Choroid plexus epithelial cell (primary cell): ENCODE measurements around the gene B4GALT1.
A peak's percentile ranks its signal among the peaks of the same experiment; 100 is the strongest.
"Not testable (repeated sequence)": the region's sequence is repeated elsewhere in the genome, so short reads cannot be mapped to it uniquely, and the experiment has no call there.

Experiments used
- DNase-seq: peaks from one replicate; pipeline ENCODE4 v3.0.0-alpha.2; 2010; ENCODE audit warnings: low read depth
- H3K4me3 ChIP-seq: 2 replicates; pipeline ENCODE4 v1.5.1; 2011; ENCODE audit warnings: low read depth, mild to moderate bottlenecking, control low read depth, low read length, moderate library complexity
- TF ChIP-seq, protein P1 (sequence below): conservative IDR thresholded peaks from 2 replicates; pipeline ENCODE4 v1.5.1; 2011; ENCODE audit warnings: low read depth, mild to moderate bottlenecking, control low read depth, inconsistent platforms, low read length, moderate library complexity

Gene B4GALT1

GRCh38 chr9:33099754-33100153 is 67.4 kb downstream of the B4GALT1 start:
- TF ChIP-seq, protein P1, sequence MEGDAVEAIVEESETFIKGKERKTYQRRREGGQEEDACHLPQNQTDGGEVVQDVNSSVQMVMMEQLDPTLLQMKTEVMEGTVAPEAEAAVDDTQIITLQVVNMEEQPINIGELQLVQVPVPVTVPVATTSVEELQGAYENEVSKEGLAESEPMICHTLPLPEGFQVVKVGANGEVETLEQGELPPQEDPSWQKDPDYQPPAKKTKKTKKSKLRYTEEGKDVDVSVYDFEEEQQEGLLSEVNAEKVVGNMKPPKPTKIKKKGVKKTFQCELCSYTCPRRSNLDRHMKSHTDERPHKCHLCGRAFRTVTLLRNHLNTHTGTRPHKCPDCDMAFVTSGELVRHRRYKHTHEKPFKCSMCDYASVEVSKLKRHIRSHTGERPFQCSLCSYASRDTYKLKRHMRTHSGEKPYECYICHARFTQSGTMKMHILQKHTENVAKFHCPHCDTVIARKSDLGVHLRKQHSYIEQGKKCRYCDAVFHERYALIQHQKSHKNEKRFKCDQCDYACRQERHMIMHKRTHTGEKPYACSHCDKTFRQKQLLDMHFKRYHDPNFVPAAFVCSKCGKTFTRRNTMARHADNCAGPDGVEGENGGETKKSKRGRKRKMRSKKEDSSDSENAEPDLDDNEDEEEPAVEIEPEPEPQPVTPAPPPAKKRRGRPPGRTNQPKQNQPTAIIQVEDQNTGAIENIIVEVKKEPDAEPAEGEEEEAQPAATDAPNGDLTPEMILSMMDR = no peak
- DNase-seq = no peak

GRCh38 chr9:33097192-33097591 is 69.9 kb downstream of the B4GALT1 start:
- no peak for DNase-seq
- H3K4me3 ChIP-seq = no peak overlapping the region
- TF ChIP-seq, protein P1 = no peak

More at GRCh38 chr9:33099754-33100153, 67.4 kb downstream of the B4GALT1 start:
- no peak overlapping the region for H3K4me3 ChIP-seq

GRCh38 chr9:33092634-33093033 is 74.5 kb downstream of the B4GALT1 start:
- TF ChIP-seq, protein P1 = no peak
- no peak for DNase-seq
- no peak overlapping the region for H3K4me3 ChIP-seq

DNA sequence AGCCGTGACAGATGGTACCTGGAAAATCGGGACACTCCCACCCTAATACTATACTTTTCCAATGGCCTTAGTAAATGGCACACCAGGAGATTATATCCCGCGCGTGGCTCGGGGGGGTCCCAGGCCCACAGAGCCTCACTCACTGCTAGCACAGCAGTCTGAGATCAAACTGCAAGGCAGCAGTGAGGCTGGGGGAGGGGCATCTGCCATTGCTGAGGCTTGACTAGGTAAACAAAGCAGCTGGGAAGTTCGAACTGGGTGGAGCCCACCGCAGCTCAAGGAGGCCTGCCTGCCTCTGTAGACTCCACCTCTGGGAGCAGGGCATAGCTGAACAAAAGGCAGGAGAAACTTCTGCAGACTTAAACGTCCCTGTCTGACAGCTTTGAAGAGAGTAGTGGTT is 81.5 kb downstream of the B4GALT1 start:
- not testable (repeated sequence) for H3K4me3 ChIP-seq, DNase-seq

DNA sequence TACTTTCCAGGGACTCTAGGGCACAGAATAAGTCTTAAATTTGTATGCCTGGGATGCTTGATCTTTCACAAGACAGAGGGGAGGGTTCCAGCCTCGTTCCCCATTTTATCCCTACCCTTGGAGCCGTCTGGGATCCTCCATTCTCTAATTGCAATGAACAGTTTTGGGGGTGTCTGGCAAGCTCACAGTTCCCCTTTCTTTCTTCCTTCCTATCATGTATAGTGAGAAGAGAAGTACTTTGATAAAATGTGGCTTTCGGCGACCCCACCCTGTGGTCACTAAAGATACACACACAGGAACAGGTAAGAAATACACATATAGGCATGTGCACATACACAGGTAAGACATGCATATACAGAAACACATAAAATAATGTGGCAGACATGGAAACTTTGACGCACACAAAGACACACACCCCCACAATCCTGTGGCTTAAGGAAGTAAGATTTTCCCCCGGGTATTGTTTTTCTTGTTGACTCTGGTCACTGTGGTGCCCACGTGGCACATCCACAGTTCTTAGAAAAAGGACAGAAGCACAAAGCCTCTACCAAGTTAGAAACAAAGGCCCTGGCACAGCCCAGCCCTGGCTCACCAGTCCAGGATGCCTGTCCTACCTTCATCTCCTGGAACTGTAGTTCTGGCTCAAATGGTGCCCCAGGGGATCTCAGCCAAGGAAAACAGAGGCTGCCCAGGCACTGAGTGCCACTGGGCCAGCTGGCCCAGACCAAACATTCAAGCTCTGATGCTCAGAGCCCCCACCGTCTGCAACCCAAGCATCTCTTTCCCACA is 84.4 kb downstream of the B4GALT1 start:
- TF ChIP-seq, protein P1 = no peak
- H3K4me3 ChIP-seq = no peak overlapping the region
- no peak for DNase-seq

DNA sequence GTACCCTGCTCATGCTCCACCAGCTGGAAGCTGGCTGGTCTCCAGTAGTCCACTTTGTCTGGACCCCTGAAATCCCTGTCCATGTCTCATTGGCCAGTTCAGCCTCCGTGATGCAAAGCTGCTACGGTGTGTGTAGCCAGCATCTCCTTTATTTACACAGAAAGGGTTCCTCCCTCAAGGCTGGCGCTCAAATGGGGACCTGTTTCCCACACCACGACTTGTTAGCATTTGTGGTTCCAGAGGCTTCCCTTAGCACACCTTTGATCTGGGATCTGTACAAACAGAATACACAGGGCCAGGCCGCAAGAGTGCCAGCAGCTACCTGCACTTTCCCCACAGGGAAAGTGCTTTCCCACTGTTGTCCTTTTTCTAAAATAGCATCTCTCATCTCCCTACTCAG is 85.0 kb downstream of the B4GALT1 start:
- TF ChIP-seq, protein P1 = no peak
- no peak for DNase-seq
- no peak overlapping the region for H3K4me3 ChIP-seq

DNA sequence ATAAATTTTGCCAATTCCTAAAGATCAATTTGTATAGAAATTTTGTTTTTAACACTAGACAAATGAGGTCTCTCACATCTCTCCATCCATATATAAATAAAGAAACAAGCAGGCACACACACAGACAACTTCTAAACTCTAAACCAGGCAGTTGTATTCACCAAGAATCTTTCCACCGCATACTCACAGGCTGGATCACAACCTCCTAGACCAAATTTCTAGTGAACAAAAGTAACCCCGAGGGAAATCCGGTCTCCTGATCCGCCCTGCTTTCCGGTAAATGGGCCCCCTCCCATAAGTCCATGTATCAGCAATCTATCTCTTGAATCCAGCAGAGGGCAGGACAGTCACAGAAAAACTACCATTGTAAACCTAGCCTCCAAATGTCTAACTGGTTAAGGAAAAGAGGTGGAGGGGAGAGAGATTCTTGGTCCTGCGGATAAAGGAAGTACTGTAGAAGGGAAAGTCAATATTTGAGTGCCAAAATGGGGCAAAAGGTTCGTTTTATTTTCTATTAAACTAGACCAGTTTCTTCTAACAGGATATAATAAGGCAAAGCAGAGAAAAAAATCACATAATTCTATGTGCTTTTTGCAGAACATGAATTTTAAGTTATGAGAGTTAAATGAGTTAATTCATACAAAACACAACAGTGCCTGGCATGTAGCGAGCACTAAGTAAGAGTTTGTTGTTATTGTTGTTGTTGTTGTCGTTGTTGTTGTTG is 85.8 kb downstream of the B4GALT1 start:
- H3K4me3 ChIP-seq = peak overlapping the region; percentile 15
- TF ChIP-seq, protein P1 = peak; percentile 81
- DNase-seq = peak; percentile 94
